Neural progenitor cell (in vitro differentiated cells): Measurements from ENCODE around the gene USP32.

ENCODE experiments used
- EZH2phosphoT487 ChIP-seq: fragments of 200-600 bp; sonication (generic); IDR thresholded peaks from 2 replicates; pipeline ENCODE4 v1.6.1; 2017; ENCODE audit warnings: antibody characterized with exemption
- TF ChIP-seq, protein P1 (sequence below): fragments of 200-600 bp; sonication (generic); IDR thresholded peaks from 2 replicates; pipeline ENCODE4 v1.5.1; 2017; ENCODE audit warnings: antibody characterized with exemption, mild to moderate bottlenecking

DNA sequence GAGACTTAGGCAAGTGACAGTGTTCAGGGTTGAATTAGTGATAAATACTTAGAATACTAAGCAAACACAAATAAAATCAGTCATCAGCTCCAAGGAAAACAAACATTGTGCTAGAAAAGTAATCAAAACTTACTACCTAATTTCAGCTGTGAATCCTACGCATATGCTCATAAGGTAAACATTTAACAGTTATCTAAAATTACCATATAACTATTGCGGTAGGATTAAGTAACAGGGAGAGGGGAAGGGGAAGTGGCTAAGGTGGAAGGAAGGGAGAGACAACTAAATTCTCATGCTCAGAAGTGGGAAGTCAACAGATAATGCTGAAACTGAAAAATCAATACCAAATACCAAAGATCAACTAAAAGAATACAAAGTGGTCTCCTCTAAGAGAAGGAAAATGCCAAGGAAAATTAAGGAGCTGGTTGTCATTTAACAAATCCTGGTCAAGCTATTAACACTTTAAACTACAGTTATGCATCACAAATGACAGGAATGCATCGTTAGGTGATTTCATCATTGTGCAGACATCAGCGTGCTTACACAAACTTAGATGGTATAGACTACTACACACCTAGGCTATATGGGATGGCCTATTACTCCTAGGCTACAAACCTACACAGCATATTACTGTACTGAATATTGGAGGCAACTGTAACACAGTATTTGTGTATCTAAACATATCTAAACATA, 20.0 kb downstream of the USP32 start:
- no peak for TF ChIP-seq EZH2phosphoT487
- TF ChIP-seq, protein P1, sequence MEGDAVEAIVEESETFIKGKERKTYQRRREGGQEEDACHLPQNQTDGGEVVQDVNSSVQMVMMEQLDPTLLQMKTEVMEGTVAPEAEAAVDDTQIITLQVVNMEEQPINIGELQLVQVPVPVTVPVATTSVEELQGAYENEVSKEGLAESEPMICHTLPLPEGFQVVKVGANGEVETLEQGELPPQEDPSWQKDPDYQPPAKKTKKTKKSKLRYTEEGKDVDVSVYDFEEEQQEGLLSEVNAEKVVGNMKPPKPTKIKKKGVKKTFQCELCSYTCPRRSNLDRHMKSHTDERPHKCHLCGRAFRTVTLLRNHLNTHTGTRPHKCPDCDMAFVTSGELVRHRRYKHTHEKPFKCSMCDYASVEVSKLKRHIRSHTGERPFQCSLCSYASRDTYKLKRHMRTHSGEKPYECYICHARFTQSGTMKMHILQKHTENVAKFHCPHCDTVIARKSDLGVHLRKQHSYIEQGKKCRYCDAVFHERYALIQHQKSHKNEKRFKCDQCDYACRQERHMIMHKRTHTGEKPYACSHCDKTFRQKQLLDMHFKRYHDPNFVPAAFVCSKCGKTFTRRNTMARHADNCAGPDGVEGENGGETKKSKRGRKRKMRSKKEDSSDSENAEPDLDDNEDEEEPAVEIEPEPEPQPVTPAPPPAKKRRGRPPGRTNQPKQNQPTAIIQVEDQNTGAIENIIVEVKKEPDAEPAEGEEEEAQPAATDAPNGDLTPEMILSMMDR = no peak
